ENCODE data around the gene CRYBG3.
"Not testable (repeated sequence)": the region's sequence is repeated elsewhere in the genome, so short reads cannot be mapped to it uniquely, and the experiment has no call there.

CRYBG3 gene

GRCh38 chr3:97901313-97902248, 79.8 kb downstream of the CRYBG3 start:
- no peak for DNase-seq

DNA sequence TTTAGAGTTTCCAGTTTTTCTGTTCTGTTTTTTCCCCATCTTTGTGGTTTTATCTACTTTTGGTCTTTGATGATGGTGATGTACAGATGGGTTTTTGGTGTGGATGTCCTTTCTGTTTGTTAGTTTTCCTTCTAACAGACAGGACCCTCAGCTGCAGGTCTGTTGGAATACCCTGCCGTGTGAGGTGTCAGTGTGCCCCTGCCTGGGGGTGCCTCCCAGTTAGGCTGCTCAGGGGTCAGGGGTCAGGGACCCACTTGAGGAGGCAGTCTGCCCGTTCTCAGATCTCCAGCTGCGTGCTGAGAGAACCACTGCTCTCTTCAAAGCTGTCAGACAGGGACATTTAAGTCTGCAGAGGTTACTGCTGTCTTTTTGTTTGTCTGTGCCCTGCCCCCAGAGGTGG, 88.0 kb downstream of the CRYBG3 start:
- not testable (repeated sequence) for DNase-seq

- DNase-seq = peak; percentile 51
Observed at GRCh38 chr3:97910236-97910831, 88.5 kb downstream of the CRYBG3 start.

- DNase-seq = peak; percentile 54
Observed at GRCh38 chr3:97910931-97911351, 89.1 kb downstream of the CRYBG3 start.

GRCh38 chr3:97911459-97911858, 89.6 kb downstream of the CRYBG3 start:
- no peak for DNase-seq

- no peak for DNase-seq
Observed at GRCh38 chr3:97914388-97914787, 92.6 kb downstream of the CRYBG3 start.

DNA sequence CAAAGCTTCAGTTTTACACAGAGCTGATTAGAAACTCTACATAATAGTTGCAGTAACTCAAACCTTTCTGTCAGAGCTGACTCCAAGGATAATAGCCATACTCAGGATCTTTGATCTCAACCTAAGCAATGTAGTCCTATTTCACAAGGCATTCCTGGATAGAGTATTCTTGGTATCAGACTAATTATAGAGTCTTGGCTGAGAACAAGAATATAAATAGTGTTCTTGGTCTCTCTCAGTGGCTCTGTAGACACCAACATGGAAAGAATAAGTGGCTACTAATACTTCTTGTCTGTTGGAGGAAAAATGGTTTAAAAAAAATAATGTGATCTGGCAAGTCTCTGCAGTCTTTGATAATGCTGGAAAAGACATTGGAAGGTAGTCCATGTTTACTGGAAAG, 94.8 kb downstream of the CRYBG3 start:
- DNase-seq = no peak

DNA sequence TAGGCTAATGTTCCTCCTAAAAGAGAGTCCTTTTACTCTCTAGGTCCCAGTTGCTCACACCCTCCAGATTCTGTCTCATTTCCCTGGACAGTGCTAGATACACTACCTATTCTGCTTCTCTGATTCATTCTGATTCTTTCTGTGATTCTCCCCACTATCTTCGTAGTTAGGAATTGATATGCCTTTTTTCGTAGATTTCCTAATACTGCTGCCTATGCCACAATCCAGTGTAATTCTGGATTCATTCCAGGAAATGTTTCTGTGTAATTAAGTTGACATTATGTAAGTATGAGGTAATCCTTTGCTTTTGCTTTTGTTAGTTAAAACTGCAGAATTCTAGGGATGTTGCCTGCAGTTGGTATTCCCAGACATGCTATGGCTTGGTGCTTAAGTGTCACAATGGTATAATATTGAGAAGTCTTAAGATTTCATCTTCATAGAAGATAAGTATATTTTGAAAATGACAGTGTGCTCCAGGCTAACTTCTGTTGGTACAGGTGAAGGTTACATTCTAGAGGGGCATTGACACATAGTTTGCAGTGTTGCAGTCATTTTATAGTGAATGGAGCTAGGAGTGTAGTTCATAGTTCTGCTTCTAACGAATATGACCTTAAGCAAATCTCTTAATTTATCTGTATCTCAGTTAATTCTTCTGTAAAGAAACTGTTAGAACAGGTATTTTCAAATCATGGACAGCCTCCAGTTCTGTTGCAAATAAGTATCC, 96.2 kb downstream of the CRYBG3 start:
- DNase-seq = no peak

DNA sequence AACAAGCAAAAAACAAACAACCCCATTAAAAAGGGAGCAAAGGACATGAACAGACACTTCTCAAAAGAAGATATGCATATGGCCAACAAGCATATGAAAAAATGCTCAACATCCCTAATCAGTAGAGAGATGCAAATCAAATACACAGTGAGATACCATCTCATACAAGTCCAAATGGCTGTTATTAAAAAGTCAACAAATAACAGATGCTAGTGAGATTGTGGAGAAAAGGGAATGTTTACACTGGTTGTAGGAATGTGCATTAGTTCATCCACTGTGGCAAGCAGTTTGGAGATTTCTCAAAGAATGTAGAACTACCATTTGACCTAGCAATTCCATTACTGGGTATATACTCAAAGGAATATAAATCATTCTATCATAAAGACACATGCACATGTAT, 105.9 kb downstream of the CRYBG3 start:
- DNase-seq = no peak

- no peak for DNase-seq
Observed at GRCh38 chr3:97928986-97929385, 107.2 kb downstream of the CRYBG3 start.

DNA sequence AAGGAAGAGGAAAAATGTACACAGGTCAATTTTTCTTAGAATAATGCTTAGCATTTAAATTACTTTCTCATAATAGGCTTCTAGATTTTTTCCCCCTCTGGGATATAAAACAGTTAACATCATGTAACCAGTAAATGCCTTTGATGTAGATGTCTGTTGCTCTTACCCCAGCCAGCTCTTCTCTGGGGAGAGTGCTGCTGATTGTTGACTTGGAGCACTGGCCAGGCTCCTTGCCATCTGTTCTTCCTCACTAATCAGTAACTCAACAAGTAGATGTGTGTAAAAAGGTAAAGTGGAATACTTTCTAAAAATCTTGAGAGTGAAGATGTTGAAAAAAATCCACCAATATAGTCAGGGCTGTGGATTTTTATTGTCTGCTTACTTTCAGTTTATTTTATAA, 108.2 kb downstream of the CRYBG3 start:
- DNase-seq = no peak

DNA sequence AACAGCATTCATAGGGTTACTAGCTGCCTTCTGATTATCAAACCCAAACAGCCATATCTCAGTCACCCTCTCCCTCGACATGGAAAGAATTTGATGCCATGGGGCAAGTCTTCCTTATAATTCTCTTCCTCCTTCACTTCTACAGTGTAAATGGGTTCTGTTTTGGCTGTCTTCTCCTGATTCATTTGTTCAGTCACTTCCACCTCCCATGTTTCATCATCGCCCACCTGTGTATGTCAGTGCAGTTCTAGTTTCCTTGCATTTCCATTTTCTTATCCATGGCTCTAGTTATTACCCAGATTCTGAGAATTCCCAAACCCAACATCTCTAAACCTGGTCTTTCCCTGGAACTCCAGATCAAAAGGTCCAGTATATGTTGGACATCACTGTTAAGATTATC, 109.4 kb downstream of the CRYBG3 start:
- no peak for DNase-seq

- DNase-seq = no peak
Observed at GRCh38 chr3:97932387-97932801, 110.6 kb downstream of the CRYBG3 start.

DNA sequence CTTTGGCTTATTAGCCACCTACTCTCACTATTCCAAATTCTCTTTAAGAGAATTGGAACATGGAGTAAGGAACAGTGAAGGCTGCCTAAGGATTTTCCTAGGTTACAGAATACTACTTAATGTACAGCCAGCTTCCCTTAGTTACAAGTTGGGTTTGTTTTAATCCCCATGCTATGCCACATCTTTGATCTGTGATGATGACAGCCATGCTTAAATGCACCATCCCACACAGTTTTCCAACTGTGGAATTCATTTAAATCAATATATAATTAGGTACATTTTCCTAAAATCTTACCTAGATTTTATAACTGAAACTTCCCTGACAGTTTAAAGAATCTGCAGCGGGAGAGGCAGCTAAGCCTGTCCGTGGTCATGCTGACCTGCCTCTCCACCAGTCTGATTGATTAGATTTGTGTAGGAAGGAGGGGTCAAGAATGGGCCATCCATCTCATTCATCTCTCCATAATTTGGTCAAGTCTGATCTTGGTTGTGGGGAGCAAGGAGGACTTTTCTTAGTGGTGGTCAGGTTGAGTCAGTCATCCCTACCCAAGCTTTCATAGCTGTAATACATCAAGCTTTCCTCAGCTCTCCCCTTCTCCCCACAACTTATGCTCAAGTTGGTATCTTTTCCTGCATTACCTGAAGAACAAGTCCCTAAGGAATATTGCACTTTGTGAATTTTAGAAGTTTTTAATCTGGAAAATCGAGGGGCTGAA, 113.3 kb downstream of the CRYBG3 start:
- DNase-seq = no peak

DNA sequence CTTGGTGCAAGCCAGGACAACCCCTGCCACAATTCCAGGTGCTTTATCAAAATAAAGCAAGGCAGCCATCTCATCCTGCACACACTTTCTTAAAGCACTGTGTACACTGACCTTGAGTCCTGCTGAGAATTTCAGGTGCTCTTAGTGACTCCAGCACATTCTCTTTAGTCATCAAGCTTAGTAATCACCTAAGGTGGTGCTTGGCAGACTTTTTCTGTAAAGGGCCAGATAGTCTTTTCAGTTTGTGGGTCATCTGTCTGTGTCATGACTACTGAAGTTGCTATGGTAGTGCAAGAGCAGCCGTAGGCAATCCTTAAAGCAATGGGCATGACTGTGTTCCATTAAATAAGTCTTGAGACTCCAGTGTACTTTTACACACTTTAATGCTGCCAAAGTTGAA, 114.0 kb downstream of the CRYBG3 start:
- DNase-seq = no peak

GRCh38 chr3:97937205-97937604, 115.4 kb downstream of the CRYBG3 start:
- DNase-seq = no peak

GRCh38 chr3:97938444-97938843, 116.6 kb downstream of the CRYBG3 start:
- no peak for DNase-seq

DNA sequence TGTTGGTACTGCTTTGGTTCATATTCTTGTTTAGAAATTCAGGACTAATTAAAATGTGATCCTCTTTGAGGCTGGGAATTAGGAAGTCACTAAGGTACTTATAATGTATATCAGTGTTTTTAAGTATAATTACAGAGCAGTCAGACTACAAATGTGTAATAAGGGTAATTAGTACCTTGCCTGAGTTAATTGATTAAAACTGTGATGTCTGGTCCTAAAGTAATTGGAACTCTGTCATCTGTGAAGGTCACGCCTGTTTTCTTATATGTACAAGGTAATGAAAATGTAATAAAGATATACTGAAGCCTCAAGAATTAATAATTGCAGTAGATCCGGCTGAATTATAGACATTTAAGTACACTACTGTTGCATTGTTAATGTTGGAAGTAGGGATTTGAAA, 117.6 kb downstream of the CRYBG3 start:
- DNase-seq = no peak

DNA sequence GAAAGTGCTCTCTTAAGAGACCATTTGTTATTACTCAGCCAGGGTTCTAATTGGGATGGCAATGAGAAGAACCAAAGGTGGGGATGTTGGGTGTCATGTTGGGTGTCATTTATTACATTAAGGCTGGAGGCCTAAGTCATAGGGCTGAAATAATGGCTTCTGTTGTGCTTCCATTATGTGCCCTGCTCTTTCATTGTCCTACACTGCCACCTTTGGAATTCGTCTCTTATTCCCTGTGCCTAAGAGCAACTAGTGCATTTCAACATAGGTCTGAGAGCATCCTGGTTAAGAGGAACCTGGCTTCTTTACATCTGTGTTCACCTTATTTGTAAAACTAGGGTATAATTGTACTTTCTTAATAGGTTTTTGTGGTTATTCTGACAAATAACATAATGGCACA, 118.2 kb downstream of the CRYBG3 start:
- DNase-seq = peak; percentile 44

DNA sequence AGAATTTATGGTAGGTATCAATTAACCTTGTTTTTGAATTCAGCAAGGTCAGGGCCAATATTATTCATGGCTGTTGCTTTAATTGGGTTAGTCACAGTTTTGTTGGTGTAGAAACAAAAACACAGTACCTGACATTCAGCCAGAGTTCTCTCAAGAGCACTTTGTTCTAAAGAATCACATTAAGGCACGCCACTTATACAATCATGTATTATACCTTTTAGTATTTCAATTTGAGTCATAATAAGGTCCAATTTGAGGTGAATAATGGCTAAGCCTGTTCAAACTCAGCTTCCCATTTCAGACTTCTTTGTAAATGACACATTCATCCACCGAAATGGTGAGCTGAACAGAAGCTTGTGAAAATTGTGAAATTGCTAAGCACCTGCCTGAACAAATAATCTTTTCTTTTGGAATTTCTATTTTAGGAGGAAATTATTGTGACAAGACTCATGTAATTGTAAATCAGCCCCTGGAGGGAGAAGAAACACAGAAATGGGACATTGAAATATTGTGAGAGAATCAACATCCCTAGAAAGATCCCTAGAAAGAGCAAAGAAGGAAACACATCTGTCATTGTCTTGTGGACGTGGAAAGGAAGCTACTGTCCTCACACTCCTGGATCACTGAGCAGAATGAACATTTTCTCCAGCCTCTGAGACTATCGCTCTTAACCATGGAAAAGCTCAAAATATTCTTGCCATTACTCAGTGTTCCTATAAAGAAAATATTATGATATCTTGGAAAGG, 121.2 kb downstream of the CRYBG3 start:
- DNase-seq = no peak

DNA sequence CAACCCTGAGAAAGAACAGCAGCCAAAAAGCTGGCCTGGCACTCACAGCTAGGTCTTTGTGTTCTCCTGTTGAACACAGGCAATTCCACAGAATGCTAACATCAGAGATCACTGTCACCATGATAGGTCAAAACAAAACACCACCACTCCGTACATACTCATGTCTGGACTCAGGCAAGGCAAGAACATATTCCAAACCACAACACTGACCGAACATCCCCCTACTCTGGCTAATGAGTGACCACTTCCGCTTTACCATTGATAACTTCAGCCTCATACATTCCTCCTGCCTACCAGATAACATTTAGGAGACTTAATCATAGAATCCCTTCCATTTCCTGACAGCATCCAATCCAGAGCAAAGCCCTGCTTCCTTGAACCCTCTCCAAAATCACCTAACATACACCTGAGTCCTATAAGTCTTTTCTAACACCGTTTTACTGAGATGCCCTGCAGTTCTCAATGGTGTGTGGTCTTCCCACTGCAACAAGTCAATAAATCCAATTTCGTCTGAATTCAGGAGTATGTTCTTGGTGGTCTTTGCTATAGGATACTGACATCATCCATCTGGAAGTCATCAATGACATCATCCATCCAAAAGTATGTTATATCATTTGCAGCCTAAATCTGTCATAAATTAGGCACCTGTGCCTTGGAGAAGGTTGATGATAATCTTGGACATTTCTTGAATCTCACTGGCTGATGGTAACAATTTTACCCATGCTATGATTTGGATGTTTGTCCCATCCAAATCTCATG, 126.7 kb downstream of the CRYBG3 start:
- DNase-seq = no peak

DNA sequence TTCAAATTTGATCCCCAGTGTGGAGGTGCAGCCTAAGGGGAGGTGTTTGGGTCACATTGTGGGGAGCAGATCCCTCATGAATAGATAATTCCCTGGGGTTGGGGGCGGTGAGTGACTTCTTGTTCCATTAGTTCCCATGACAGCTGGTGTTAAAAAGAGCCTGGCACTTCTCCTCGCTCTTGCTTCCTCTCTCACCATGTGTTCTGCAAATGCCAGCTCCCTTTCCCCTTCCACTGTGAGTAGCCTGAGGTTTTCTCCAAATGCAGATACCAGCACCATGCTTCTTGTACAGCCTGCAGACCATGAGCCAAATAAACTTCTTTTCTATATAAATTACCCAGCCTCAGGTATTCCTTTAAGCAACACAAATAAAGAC, 127.3 kb downstream of the CRYBG3 start:
- no peak for DNase-seq
